IMR-90 (cell line): Measurements from ENCODE around the gene CCDC194. TPM values are rescaled to one million over a fixed set of nuclear protein-coding genes. Genes with fewer than 3 reads are reported as not detected.

ENCODE experiments used
- ATAC-seq: fragments of 200-7000 bp; cut with Tn5 transposase; 2 replicates; pipeline ENCODE4 v1.9.1; 2020; ENCODE audit warnings: low read depth, mild to moderate bottlenecking, moderate library complexity
- BruUV-seq: library from RNA; stranded (reverse); fragments of 400-500 nt; replicated peaks from 2 replicates; lab custom pipeline; 2021; lab: Mats Ljungman, UMichigan
- CTCF ChIA-PET: fragments of 300-600 bp; formaldehyde crosslinking; extraction: SDS; loops from one replicate; lab custom pipeline; 2021; ENCODE audit warnings: antibody characterized with exemption; lab: Yijun Ruan, JAX
- POLR2A ChIA-PET: fragments of 300-600 bp; sonication (Branson Sonifier 250); formaldehyde crosslinking; loops from one replicate; lab custom pipeline; 2022; ENCODE audit warnings: antibody characterized with exemption; ENCODE audit not compliant: unreplicated experiment; lab: Charles Lee
- DNase-seq: peaks from one replicate; pipeline ENCODE4 v3.0.0; 2013
- H2AFZ ChIP-seq: replicated peaks from 2 replicates; pipeline ENCODE3; 2013; ENCODE audit warnings: low read length, mild to moderate bottlenecking; ENCODE audit not compliant: poor library complexity
- H2AK5ac ChIP-seq: 2 replicates; pipeline ENCODE4 v1.6.1; 2013; ENCODE audit warnings: low read depth, low read length, inconsistent platforms
- H2AK9ac ChIP-seq: replicated peaks from 2 replicates; pipeline ENCODE3; 2013; ENCODE audit warnings: mild to moderate bottlenecking, low read depth, low read length, moderate library complexity; ENCODE audit not compliant: poor library complexity
- H2BK120ac ChIP-seq: 2 replicates; pipeline ENCODE4 v1.6.1; 2013; ENCODE audit warnings: low read depth, low read length, inconsistent platforms
- H2BK15ac ChIP-seq: 3 replicates; pipeline ENCODE4 v1.6.1; 2013; ENCODE audit warnings: low read depth, low read length, inconsistent platforms
- H2BK20ac ChIP-seq: 2 replicates; pipeline ENCODE4 v1.6.1; 2013; ENCODE audit warnings: low read depth, mild to moderate bottlenecking, inconsistent platforms, low read length, moderate library complexity
- H2BK5ac ChIP-seq: 2 replicates; pipeline ENCODE4 v1.6.1; 2013; ENCODE audit warnings: mild to moderate bottlenecking, low read depth, low read length, inconsistent platforms; ENCODE audit not compliant: poor library complexity, severe bottlenecking
- H3K14ac ChIP-seq: replicated peaks from 2 replicates; pipeline ENCODE4 v1.6.1; 2013; ENCODE audit warnings: low read depth, low read length, inconsistent platforms
- H3K18ac ChIP-seq: 2 replicates; pipeline ENCODE4 v1.6.1; 2013; ENCODE audit warnings: low read depth, low read length, control low read depth
- H3K23ac ChIP-seq: 2 replicates; pipeline ENCODE4 v1.6.1; 2013; ENCODE audit warnings: low read depth, low read length, inconsistent platforms
- H3K27ac ChIP-seq: 2 replicates; pipeline ENCODE4 v1.5.1; 2013; ENCODE audit warnings: mild to moderate bottlenecking, control low read depth, low read length; ENCODE audit not compliant: insufficient read depth
- H3K27me3 ChIP-seq: 2 replicates; pipeline ENCODE4 v1.6.1; 2013; ENCODE audit warnings: low read length; ENCODE audit not compliant: control insufficient read depth, insufficient read depth
- H3K36me3 ChIP-seq: 2 replicates; pipeline ENCODE4 v1.6.1; 2013; ENCODE audit warnings: low read length, mixed read lengths; ENCODE audit not compliant: control insufficient read depth, insufficient read depth
- H3K4ac ChIP-seq: 2 replicates; pipeline ENCODE4 v1.6.1; 2013; ENCODE audit warnings: low read depth, low read length, inconsistent platforms
- H3K4me1 ChIP-seq: 2 replicates; pipeline ENCODE4 v1.6.1; 2013; ENCODE audit warnings: low read length, mixed read lengths; ENCODE audit not compliant: control insufficient read depth, insufficient read depth
- H3K4me2 ChIP-seq: 2 replicates; pipeline ENCODE4 v1.6.1; 2013; ENCODE audit warnings: low read depth, mild to moderate bottlenecking, control low read depth, low read length, moderate library complexity
- H3K4me3 ChIP-seq: 2 replicates; pipeline ENCODE4 v1.5.1; 2013; ENCODE audit warnings: low read depth, mild to moderate bottlenecking, control low read depth, low read length, moderate library complexity; ENCODE audit not compliant: insufficient read depth
- H3K56ac ChIP-seq: 2 replicates; pipeline ENCODE4 v1.6.1; 2013; ENCODE audit warnings: low read length, inconsistent platforms; ENCODE audit not compliant: insufficient read depth; ENCODE audit errors: extremely low read depth
- H3K79me1 ChIP-seq, 2 experiments: 2 replicates each; pipeline ENCODE4 v1.6.1; 2013; ENCODE audit warnings: low read length in 2 of 2, inconsistent platforms in 1 of 2, low read depth in 1 of 2
- H3K9ac ChIP-seq: 2 replicates; pipeline ENCODE4 v1.6.1; 2013; ENCODE audit warnings: low read depth, low read length, control low read depth
- H3K9me1 ChIP-seq: 2 replicates; pipeline ENCODE4 v1.6.1; 2013; ENCODE audit warnings: low read length, inconsistent platforms; ENCODE audit not compliant: insufficient read depth
- H3K9me3 ChIP-seq: 2 replicates; pipeline ENCODE4 v1.6.1; 2013; ENCODE audit warnings: low read length; ENCODE audit not compliant: control insufficient read depth, insufficient read depth
- H4K20me1 ChIP-seq: 2 replicates; pipeline ENCODE4 v1.6.1; 2013; ENCODE audit warnings: low read length, inconsistent platforms; ENCODE audit not compliant: insufficient read depth
- H4K5ac ChIP-seq: 2 replicates; pipeline ENCODE4 v1.6.1; 2013; ENCODE audit warnings: mild to moderate bottlenecking, low read depth, low read length, control low read depth
- H4K8ac ChIP-seq, 2 experiments: 2 replicates each; pipeline ENCODE4 v1.6.1; 2013; ENCODE audit warnings: low read depth in 2 of 2, low read length in 2 of 2, control low read depth in 1 of 2, inconsistent platforms in 1 of 2
- H4K91ac ChIP-seq: 2 replicates; pipeline ENCODE4 v1.6.1; 2013; ENCODE audit warnings: low read depth, low read length, inconsistent platforms; ENCODE audit not compliant: insufficient read depth
- BHLHE40 ChIP-seq: fragments of 150-350 bp; IDR thresholded peaks from 2 replicates; pipeline ENCODE4 v1.6.1; 2016; ENCODE audit warnings: mild to moderate bottlenecking, low read depth, low read length
- CEBPB ChIP-seq: IDR thresholded peaks from 2 replicates; pipeline ENCODE4 v1.6.1; 2012; ENCODE audit warnings: low read depth, low read length, improper control_type of control experiment
- CHD1 ChIP-seq: IDR thresholded peaks from 2 replicates; pipeline ENCODE4 v1.6.1; 2012; ENCODE audit warnings: low read depth, low read length, improper control_type of control experiment
- FOS ChIP-seq: fragments of 150-350 bp; IDR thresholded peaks from 2 replicates; pipeline ENCODE4 v1.6.1; 2016; ENCODE audit warnings: low read depth, low read length
- MAFK ChIP-seq: IDR thresholded peaks from 2 replicates; pipeline ENCODE4 v1.6.1; 2012; ENCODE audit warnings: low read depth, low read length, improper control_type of control experiment
- MAZ ChIP-seq: IDR thresholded peaks from 2 replicates; pipeline ENCODE4 v1.6.1; 2012; ENCODE audit warnings: low read depth, mild to moderate bottlenecking, low read length, improper control_type of control experiment, moderate library complexity, borderline replicate concordance
- MXI1 ChIP-seq: IDR thresholded peaks from 2 replicates; pipeline ENCODE4 v1.6.1; 2012; ENCODE audit warnings: low read depth, mild to moderate bottlenecking, low read length, moderate library complexity, borderline replicate concordance
- NFE2L2 ChIP-seq: fragments of 150-350 bp; IDR thresholded peaks from 2 replicates; pipeline ENCODE4 v1.6.1; 2016; ENCODE audit warnings: low read depth, mild to moderate bottlenecking, low read length
- POLR2A ChIP-seq: IDR thresholded peaks from 2 replicates; pipeline ENCODE4 v1.6.1; 2012; ENCODE audit warnings: mild to moderate bottlenecking, low read depth, low read length
- RAD21 ChIP-seq: IDR thresholded peaks from 2 replicates; pipeline ENCODE4 v1.6.1; 2012; ENCODE audit warnings: low read length, improper control_type of control experiment
- RCOR1 ChIP-seq: IDR thresholded peaks from 2 replicates; pipeline ENCODE4 v1.6.1; 2012; ENCODE audit warnings: mild to moderate bottlenecking, low read length, improper control_type of control experiment; ENCODE audit not compliant: insufficient replicate concordance
- RFX5 ChIP-seq: IDR thresholded peaks from 2 replicates; pipeline ENCODE4 v1.8.0; 2012; ENCODE audit warnings: low read depth, mild to moderate bottlenecking, low read length, moderate library complexity
- SMC3 ChIP-seq: fragments of 150-350 bp; IDR thresholded peaks from 2 replicates; pipeline ENCODE4 v1.6.1; 2016; ENCODE audit warnings: low read depth, mild to moderate bottlenecking, antibody characterized with exemption, low read length, moderate library complexity
- WGBS, 2 experiments: methylation state at CpG; one replicate each; pipeline versions ENCODE4 v1.1.5 to v1.1.7; 2013; ENCODE audit warnings: missing lambda C conversion rate in 2 of 2; ENCODE audit not compliant: insufficient read length in 1 of 2; ENCODE audit errors: extremely low coverage in 2 of 2; 5-methylcytosine and 5-hydroxymethylcytosine counted together
- dilution Hi-C: fragments of 300-500 bp; cut with HindIII; formaldehyde crosslinking; loops from one replicate; pipeline ENCODE4 v1.14.3; 2018; ENCODE audit warnings: low sequenced_read_pairs; ENCODE audit not compliant: unreplicated experiment
- in situ Hi-C: fragments of 300-500 bp; cut with MboI; formaldehyde crosslinking; loops from 3 replicates; pipeline ENCODE4 v1.14.3; 2019; ENCODE audit warnings: low sequenced_read_pairs, inconsistent platforms, mixed read lengths
- intact Hi-C: fragments of 100-400 bp; cut with micrococcal nuclease; formaldehyde crosslinking; loops from 2 replicates; pipeline ENCODE4 v1.10.0; 2022
- polyA plus RNA-seq, 3 experiments: library from polyadenylated mRNA; depleted of rRNA; stranded (reverse); fragments of >200 nt; gene quantifications; 2 replicates each; pipeline ENCODE4 v1.2.3, GENCODE V29; 2012; ENCODE audit warnings: low replicate concordance in 1 of 3
- total RNA-seq: library from RNA; depleted of rRNA; stranded (reverse); fragments of >200 nt; gene quantifications from 2 replicates; pipeline ENCODE4 v1.2.3, GENCODE V29; 2012
- TF ChIP-seq, protein P1 (sequence below): fragments of 150-350 bp; IDR thresholded peaks from 2 replicates; pipeline ENCODE4 v1.6.1; 2017; ENCODE audit warnings: mild to moderate bottlenecking, antibody characterized with exemption, low read length, low read depth
- TF ChIP-seq, protein P2 (sequence below): conservative IDR thresholded peaks from 2 replicates; pipeline ENCODE4 v1.5.1; 2012; ENCODE audit warnings: mild to moderate bottlenecking, low read depth, low read length, improper control_type of control experiment
- TF ChIP-seq, protein P3 (sequence below): fragments of 150-350 bp; IDR thresholded peaks from 2 replicates; pipeline ENCODE4 v1.6.1; 2016; ENCODE audit warnings: low read depth, mild to moderate bottlenecking, low read length, moderate library complexity, borderline replicate concordance

CCDC194 gene
- total and polyA plus RNA-seq, 2 of the 4 experiments (the other 2 are of a cell fraction) = not detected

DNA sequence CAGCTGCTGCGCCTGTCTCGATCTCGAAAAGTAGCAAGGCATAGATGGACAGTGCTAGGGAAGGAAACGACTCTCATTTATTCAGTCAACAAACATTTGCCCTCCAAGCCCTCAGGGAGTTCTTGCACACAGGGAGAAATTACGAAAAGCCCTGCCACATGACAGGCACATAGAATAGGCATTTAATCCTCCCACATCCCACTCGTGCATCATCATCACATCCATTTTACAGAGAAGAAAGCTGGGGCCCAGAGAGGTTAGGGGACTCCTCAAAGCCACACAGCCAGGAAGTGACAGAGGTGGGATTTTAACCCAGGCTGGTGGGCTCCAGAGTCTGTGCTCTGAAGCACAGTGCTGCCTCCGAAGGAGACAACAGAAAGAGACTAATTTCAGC lies 42.9 kb upstream of the CCDC194 start:
- no peak overlapping the region for H2AK9ac ChIP-seq
- WGBS, 2 experiments = 50% methylated on average over 1 of the region's 7 CpGs; no CpG with 5 or more reads in 1 of the 2 experiments
- H3K4me1 ChIP-seq = no peaks in the 10 kb centered on the region
- no TSS peak for BruUV-seq
- ChIA-PET CTCF (no interaction called here), POLR2A (no interaction called here)
- DNase-seq (no peak), ATAC-seq (no peak)
- H2AK5ac ChIP-seq = no peak overlapping the region
- H3K79me1 ChIP-seq = no peaks in the 10 kb centered on the region
- H3K36me3 ChIP-seq = no peaks in the 10 kb centered on the region
- no peak overlapping the region for H3K14ac ChIP-seq
- no peak overlapping the region for H2BK20ac ChIP-seq
- H3K27me3 ChIP-seq = no peaks in the 10 kb centered on the region
- no peak overlapping the region for H3K18ac ChIP-seq
- peaks cover 2% of the 10 kb centered on the region; the same call in 1 of the 2 replicates for H3K9me3 ChIP-seq
- H3K9ac ChIP-seq = no peak overlapping the region
- no peak overlapping the region for H4K91ac ChIP-seq
- H3K9me1 ChIP-seq = no peaks in the 10 kb centered on the region
- TF ChIP-seq MAZ (no peak), CEBPB (no peak), POLR2A (no peak), RFX5 (no peak), RCOR1 (no peak), RAD21 (no peak), MXI1 (no peak), FOS (no peak), CHD1 (no peak), SMC3 (no peak), BHLHE40 (no peak), MAFK (no peak), NFE2L2 (no peak)
- TF ChIP-seq, protein P1, sequence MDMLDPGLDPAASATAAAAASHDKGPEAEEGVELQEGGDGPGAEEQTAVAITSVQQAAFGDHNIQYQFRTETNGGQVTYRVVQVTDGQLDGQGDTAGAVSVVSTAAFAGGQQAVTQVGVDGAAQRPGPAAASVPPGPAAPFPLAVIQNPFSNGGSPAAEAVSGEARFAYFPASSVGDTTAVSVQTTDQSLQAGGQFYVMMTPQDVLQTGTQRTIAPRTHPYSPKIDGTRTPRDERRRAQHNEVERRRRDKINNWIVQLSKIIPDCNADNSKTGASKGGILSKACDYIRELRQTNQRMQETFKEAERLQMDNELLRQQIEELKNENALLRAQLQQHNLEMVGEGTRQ = no peak
- TF ChIP-seq, protein P2, sequence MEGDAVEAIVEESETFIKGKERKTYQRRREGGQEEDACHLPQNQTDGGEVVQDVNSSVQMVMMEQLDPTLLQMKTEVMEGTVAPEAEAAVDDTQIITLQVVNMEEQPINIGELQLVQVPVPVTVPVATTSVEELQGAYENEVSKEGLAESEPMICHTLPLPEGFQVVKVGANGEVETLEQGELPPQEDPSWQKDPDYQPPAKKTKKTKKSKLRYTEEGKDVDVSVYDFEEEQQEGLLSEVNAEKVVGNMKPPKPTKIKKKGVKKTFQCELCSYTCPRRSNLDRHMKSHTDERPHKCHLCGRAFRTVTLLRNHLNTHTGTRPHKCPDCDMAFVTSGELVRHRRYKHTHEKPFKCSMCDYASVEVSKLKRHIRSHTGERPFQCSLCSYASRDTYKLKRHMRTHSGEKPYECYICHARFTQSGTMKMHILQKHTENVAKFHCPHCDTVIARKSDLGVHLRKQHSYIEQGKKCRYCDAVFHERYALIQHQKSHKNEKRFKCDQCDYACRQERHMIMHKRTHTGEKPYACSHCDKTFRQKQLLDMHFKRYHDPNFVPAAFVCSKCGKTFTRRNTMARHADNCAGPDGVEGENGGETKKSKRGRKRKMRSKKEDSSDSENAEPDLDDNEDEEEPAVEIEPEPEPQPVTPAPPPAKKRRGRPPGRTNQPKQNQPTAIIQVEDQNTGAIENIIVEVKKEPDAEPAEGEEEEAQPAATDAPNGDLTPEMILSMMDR = no peak
- TF ChIP-seq, protein P3, sequence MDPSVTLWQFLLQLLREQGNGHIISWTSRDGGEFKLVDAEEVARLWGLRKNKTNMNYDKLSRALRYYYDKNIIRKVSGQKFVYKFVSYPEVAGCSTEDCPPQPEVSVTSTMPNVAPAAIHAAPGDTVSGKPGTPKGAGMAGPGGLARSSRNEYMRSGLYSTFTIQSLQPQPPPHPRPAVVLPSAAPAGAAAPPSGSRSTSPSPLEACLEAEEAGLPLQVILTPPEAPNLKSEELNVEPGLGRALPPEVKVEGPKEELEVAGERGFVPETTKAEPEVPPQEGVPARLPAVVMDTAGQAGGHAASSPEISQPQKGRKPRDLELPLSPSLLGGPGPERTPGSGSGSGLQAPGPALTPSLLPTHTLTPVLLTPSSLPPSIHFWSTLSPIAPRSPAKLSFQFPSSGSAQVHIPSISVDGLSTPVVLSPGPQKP = no peak
- dilution Hi-C loops (no loop called here), in situ Hi-C loops (no loop called here), intact Hi-C loops (no loop called here)
- H3K23ac ChIP-seq = no peak overlapping the region
- no peak overlapping the region for H3K4me3 ChIP-seq
- no peak overlapping the region for H2AFZ ChIP-seq
- no peak overlapping the region for H4K5ac ChIP-seq
- no peak overlapping the region for H2BK5ac ChIP-seq
- no peak overlapping the region for H3K4ac ChIP-seq
- no peaks in the 10 kb centered on the region for H4K20me1 ChIP-seq
- H3K4me2 ChIP-seq = no peak overlapping the region
- H2BK15ac ChIP-seq = no peak overlapping the region
- no peak overlapping the region for H3K56ac ChIP-seq
- no peak overlapping the region for H4K8ac ChIP-seq
- no peak overlapping the region for H3K27ac ChIP-seq
- no peak overlapping the region for H2BK120ac ChIP-seq
